HEK293 (cell line): ENCODE data around the gene PLXNA2.

Experiments
- CTCF ChIA-PET: fragments of 350-600 bp; formaldehyde crosslinking; extraction: SDS; loops from one replicate; lab custom pipeline; 2021; ENCODE audit warnings: antibody characterized with exemption; lab: Yijun Ruan, JAX
- POLR2A ChIA-PET: fragments of 300-600 bp; formaldehyde crosslinking; extraction: SDS; loops from one replicate; lab custom pipeline; 2020; ENCODE audit warnings: antibody characterized with exemption, inconsistent platforms; lab: Yijun Ruan, JAX
- H3K27ac ChIP-seq: fragments of 200-500 bp; sonication (Bioruptor generic); 2 replicates; pipeline ENCODE4 v1.5.1; 2014; ENCODE audit warnings: low read depth, low read length, control low read depth, inconsistent platforms; ENCODE audit errors: extremely low read depth
- H3K36me3 ChIP-seq, 2 experiments: fragments of 200-500 bp in 1 of 2; sonication (Bioruptor generic) in 1 of 2; 1 replicate in 1 of 2; 2 replicates in 1 of 2; pipeline ENCODE4 v1.5.1; 2014 to 2017; ENCODE audit warnings: inconsistent platforms in 2 of 2, low read length in 2 of 2; ENCODE audit not compliant: control insufficient read depth in 2 of 2, insufficient read depth in 1 of 2
- H3K4me1 ChIP-seq: fragments of 200-500 bp; sonication (Bioruptor generic); 2 replicates; pipeline ENCODE4 v1.5.1; 2014; ENCODE audit warnings: mild to moderate bottlenecking, low read length, inconsistent platforms; ENCODE audit not compliant: control insufficient read depth, insufficient read depth
- H3K4me3 ChIP-seq: 2 replicates; pipeline ENCODE4 v1.5.1; 2011; ENCODE audit warnings: low read depth, mild to moderate bottlenecking, control low read depth, low read length, moderate library complexity
- H3K9me3 ChIP-seq: fragments of 200-500 bp; sonication (Bioruptor generic); 2 replicates; pipeline ENCODE4 v1.5.1; 2014; ENCODE audit warnings: low read depth, low read length, inconsistent platforms; ENCODE audit not compliant: control insufficient read depth, insufficient read depth
- GLIS1 ChIP-seq: fragments of 450-650 bp; formaldehyde crosslinking; IDR thresholded peaks from 2 replicates; pipeline ENCODE4 v1.5.1; 2016; ENCODE audit warnings: missing biosample characterization, missing genetic modification characterization
- MEIS1 ChIP-seq: sonication (generic); formaldehyde crosslinking; IDR thresholded peaks from 2 replicates; pipeline ENCODE4 v1.8.1; 2022; ENCODE audit warnings: missing genetic modification reagents, mild to moderate bottlenecking, borderline replicate concordance
- PRDM2 ChIP-seq: fragments of 450-650 bp; formaldehyde crosslinking; IDR thresholded peaks from 2 replicates; pipeline ENCODE4 v1.5.1; 2016; ENCODE audit warnings: missing biosample characterization, missing genetic modification characterization, borderline replicate concordance
- SP7 ChIP-seq: fragments of 450-650 bp; formaldehyde crosslinking; IDR thresholded peaks from 2 replicates; pipeline ENCODE4 v1.5.1; 2016; ENCODE audit warnings: missing biosample characterization, missing genetic modification characterization
- ZBTB8A ChIP-seq: fragments of 450-650 bp; formaldehyde crosslinking; IDR thresholded peaks from 2 replicates; pipeline ENCODE4 v1.5.1; 2016; ENCODE audit warnings: missing biosample characterization, missing genetic modification characterization
- ZNF114 ChIP-seq: fragments of 450-650 bp; formaldehyde crosslinking; IDR thresholded peaks from 2 replicates; pipeline ENCODE4 v1.5.0; 2017; ENCODE audit warnings: missing biosample characterization, missing genetic modification characterization
- ZNF132 ChIP-seq: fragments of 450-650 bp; formaldehyde crosslinking; IDR thresholded peaks from 2 replicates; pipeline ENCODE4 v1.5.1; 2017; ENCODE audit warnings: missing biosample characterization, missing genetic modification characterization, borderline replicate concordance
- ZNF133 ChIP-seq: fragments of 450-650 bp; formaldehyde crosslinking; IDR thresholded peaks from 2 replicates; pipeline ENCODE4 v1.5.1; 2016; ENCODE audit warnings: missing biosample characterization, missing genetic modification characterization
- ZNF148 ChIP-seq: fragments of 450-650 bp; formaldehyde crosslinking; IDR thresholded peaks from 2 replicates; pipeline ENCODE4 v1.5.0; 2017; ENCODE audit warnings: missing biosample characterization, missing genetic modification characterization, borderline replicate concordance
- ZNF18 ChIP-seq: fragments of 450-650 bp; formaldehyde crosslinking; IDR thresholded peaks from 2 replicates; pipeline ENCODE4 v1.5.1; 2016; ENCODE audit warnings: missing biosample characterization, missing genetic modification characterization
- ZNF221 ChIP-seq: fragments of 450-650 bp; formaldehyde crosslinking; IDR thresholded peaks from 2 replicates; pipeline ENCODE4 v1.5.1; 2017; ENCODE audit warnings: missing biosample characterization, missing genetic modification characterization, borderline replicate concordance
- ZNF280D ChIP-seq: fragments of 450-650 bp; formaldehyde crosslinking; IDR thresholded peaks from 2 replicates; pipeline ENCODE4 v1.5.1; 2016; ENCODE audit warnings: missing biosample characterization, missing genetic modification characterization
- ZNF335 ChIP-seq: fragments of 450-650 bp; formaldehyde crosslinking; conservative IDR thresholded peaks from 2 replicates; pipeline ENCODE4 v1.5.1; 2016; ENCODE audit warnings: missing biosample characterization, missing genetic modification characterization
- ZNF341 ChIP-seq: fragments of 450-650 bp; formaldehyde crosslinking; IDR thresholded peaks from 2 replicates; pipeline ENCODE4; 2016; ENCODE audit warnings: low read depth, missing biosample characterization, missing genetic modification characterization
- ZNF398 ChIP-seq: fragments of 450-650 bp; formaldehyde crosslinking; IDR thresholded peaks from 2 replicates; pipeline ENCODE4 v1.5.1; 2017; ENCODE audit warnings: missing biosample characterization, missing genetic modification characterization
- ZNF501 ChIP-seq: fragments of 450-650 bp; formaldehyde crosslinking; IDR thresholded peaks from 2 replicates; pipeline ENCODE4 v1.5.1; 2016; ENCODE audit warnings: missing biosample characterization, missing genetic modification characterization
- ZNF513 ChIP-seq: fragments of 450-650 bp; IDR thresholded peaks from 2 replicates; pipeline ENCODE4 v1.5.1; 2018; ENCODE audit warnings: missing biosample characterization, missing genetic modification characterization
- ZNF610 ChIP-seq: fragments of 450-650 bp; formaldehyde crosslinking; IDR thresholded peaks from 2 replicates; pipeline ENCODE4 v1.5.1; 2016; ENCODE audit warnings: missing biosample characterization, missing genetic modification characterization, borderline replicate concordance
- ZNF624 ChIP-seq: fragments of 450-650 bp; formaldehyde crosslinking; IDR thresholded peaks from 2 replicates; pipeline ENCODE4 v1.5.1; 2017; ENCODE audit warnings: missing biosample characterization, missing genetic modification characterization
- ZNF747 ChIP-seq: fragments of 450-650 bp; formaldehyde crosslinking; IDR thresholded peaks from 2 replicates; pipeline ENCODE4 v1.5.1; 2016; ENCODE audit warnings: missing biosample characterization, missing genetic modification characterization

The PLXNA2 gene

GRCh38 chr1:208227366-208227765, 16.8 kb downstream of the PLXNA2 start:
- no peaks in the 10 kb centered on the region for H3K9me3 ChIP-seq
- TF ChIP-seq ZNF513 (tag by site-specific recombination) (no peak), ZNF280D (tag by site-specific recombination) (no peak), ZNF501 (tag by site-specific recombination) (no peak), ZNF114 (tag by site-specific recombination) (no peak), ZNF335 (no peak), SP7 (tag by site-specific recombination) (no peak), ZNF133 (no peak), GLIS1 (no peak), ZNF398 (tag by site-specific recombination) (no peak), ZBTB8A (tag by site-specific recombination) (no peak), ZNF18 (no peak), ZNF132 (no peak), PRDM2 (tag by site-specific recombination) (no peak), ZNF148 (no peak), ZNF221 (no peak), ZNF624 (tag by site-specific recombination) (no peak), ZNF341 (tag by site-specific recombination) (no peak), ZNF747 (tag by site-specific recombination) (no peak), MEIS1 (CRISPR knock-in tag) (no peak), ZNF610 (no peak)
- no peak overlapping the region for H3K27ac ChIP-seq
- POLR2A ChIA-PET, result no interaction called here
- no peaks in the 10 kb centered on the region for H3K36me3 ChIP-seq
- peaks cover 16% of the 10 kb centered on the region for H3K4me1 ChIP-seq
- no peak overlapping the region for H3K4me3 ChIP-seq
- CTCF ChIA-PET, result interaction anchor here (0.6 to 1.7 kb wide), 4 partner anchors 12 to 205 kb away, joined by 3 to 10 read pairs (median 4); partner anchors contain the start of gene PLXNA2
